HG03025 (cell line): ENCODE measurements around the gene TRIP6.

Experiments used
- ATAC-seq: cut with Tn5 transposase; IDR thresholded peaks from one replicate; pipeline ENCODE4 v1.9.1; 2021; ENCODE audit warnings: mild to moderate bottlenecking, moderate library complexity; ENCODE audit not compliant: unreplicated experiment, low FRiP score

TRIP6 gene

DNA sequence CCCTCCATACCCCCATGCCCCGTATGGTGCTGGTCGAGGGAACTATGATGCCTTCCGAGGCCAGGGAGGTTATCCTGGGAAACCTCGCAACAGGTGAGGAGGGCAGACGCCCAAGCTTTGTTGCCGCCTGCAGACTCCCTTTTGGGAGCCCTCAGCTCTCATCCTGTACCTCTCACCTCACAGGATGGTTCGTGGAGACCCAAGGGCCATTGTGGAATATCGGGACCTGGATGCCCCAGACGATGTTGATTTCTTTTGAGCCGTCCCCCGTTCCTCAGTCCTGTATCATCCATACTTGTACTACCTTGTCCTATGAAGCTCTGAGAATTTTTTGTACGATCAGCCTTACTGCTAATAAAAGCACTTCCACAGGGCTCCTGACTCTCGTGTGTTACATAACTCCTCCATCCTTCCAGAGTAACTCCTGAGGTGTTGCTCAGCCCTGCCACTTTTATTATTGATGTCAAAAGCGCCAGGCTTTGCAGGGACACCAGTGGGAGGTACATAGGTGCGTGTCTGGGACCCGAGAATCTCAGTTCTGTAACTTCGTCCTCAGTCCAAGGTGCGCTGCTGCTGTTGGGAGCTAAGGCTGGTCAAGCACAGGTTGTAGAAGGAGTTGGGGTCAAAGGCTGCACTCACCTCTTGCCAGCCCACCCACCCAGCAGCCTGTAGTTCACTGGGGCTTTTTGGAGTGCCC is 21.3 kb downstream of the TRIP6 start:
- ATAC-seq: no peak

DNA sequence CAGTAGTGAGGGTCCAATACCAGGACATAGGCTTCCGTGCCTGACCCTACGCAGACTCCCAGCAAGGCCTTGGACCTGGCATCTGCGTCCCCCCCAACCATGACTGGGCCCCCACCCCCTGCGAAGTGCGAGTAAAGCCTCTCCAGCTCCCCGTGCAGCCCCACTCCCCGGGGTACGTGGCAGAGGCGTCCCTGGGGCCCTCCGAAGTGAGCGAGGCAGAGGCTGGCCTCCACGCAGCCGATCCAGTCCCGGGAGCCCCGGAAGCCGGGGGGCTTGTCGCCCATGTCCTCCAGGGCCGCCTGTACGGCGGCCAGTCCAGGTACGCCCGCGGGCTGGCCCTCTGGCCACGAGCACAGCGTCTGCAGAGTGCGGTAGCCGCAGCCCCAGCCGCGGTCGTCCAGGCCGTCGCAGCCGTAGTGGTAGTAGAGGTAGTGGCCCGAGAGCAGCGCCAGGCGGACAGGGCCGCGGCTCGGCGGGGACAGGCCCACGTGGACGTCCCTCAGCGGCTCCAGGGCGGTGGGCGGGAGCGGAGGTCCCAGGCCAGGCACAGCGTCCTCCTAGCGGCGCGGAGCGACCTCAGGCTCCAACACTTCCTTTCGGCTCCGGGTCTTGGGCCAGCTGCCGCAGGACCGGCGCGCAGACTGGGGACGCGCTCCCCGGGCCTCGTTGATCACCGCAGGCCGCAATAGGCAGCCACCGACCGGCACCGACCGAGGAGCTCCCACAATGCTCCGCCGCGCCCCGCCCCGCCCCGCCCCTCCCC is 22.0 kb downstream of the TRIP6 start, which contains the start of gene UFSP1:
Gene UFSP1, minus strand, starts transcription at position 728 of the 763 bp plus-strand sequence. Its CDS starts 444 bp downstream, at position 284.
- ATAC-seq: peak; percentile 34

DNA sequence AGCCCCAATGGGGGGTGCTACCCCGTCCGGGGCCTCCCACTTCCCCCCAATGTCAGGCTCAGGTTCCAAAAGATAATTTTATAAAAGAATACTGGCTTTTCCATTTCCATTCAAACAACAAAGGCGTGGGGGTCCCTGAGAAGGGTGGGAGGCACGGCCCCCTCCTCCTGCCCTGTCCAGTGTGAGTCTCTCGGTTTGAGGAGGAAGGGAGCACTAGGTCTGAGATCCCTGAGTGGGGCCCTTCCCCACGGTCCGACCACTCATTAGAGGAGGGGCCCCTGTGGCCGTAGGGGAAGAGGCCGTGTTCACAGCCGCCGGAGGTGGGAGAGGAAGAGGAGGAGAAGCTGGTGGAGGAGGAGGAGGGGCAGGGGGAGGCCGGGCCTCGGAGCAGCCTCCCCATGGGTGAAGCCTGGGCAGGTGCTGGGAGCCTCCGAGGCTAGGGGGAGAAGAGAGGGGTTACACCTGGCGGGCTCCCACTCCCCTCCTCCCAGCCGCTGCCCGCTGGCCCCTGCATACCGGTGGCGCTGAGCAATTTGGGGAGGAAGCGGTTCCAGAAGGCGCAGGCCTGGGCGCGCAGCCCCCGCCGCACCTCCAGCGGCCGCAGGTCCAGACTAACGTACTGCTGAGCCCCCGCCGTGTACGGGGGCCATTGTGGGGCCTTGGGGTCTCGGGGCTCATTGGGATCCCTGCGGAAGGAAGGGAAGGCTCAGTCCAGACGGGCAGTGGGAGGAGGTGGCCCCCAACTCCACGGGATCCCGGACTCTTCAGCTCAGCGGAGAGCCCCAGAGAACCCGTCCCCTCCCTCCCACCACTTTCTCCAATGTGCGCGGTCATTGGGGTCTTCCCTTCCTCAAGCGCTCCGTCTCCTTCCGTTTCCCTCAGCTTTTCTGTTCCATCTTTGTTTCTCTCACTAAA is 23.7 kb downstream of the TRIP6 start:
- no peak for ATAC-seq

GRCh38 chr7:100891568-100892247 is 24.5 kb downstream of the TRIP6 start:
- no peak for ATAC-seq

DNA sequence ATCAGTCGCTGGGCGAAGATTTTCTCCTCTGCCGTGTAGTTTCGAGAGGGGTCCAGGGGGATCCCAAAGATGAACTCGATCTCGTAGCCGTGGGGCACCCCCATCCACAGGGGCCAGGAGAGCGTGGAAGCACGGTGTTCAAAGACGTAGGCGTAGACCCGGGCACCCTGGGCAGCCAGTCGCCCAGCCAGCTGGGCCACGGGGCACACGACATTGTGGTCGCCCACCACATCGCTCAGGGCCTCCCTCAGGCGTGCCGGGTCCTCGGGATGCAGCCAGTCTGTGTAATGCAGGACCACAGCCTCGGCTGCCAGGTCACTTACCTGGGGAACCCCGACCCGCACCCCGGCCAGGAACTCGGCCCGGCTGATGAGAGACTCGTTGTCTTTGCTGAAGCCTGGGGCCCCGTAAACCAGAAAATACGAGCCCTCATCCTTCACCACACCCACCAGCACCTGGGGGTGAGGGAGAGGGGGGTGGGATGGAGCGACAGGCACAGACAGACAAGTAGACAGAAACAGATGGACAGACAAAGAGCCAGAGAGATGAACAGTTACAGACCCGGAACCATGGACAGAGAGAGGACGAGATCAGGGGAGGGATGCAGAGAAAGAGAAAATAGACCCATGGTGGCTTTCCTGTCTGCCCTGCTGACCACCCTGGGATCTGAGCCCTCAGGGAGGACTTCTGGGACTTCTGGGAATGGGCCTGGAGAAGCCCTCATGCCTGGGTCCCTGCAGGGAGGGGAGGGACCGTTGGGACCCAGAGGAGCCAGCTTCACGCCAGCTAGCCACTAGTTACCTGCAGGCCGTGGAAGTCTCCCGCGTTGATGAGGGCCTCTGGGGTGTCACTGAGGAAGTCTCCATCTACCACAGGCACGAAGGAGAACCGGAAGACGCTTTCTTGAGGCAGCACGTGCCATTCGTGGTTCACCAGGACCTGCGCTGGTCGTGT is 25.5 kb downstream of the TRIP6 start:
- ATAC-seq: no peak

GRCh38 chr7:100893318-100893895 is 26.2 kb downstream of the TRIP6 start:
- no peak for ATAC-seq

DNA sequence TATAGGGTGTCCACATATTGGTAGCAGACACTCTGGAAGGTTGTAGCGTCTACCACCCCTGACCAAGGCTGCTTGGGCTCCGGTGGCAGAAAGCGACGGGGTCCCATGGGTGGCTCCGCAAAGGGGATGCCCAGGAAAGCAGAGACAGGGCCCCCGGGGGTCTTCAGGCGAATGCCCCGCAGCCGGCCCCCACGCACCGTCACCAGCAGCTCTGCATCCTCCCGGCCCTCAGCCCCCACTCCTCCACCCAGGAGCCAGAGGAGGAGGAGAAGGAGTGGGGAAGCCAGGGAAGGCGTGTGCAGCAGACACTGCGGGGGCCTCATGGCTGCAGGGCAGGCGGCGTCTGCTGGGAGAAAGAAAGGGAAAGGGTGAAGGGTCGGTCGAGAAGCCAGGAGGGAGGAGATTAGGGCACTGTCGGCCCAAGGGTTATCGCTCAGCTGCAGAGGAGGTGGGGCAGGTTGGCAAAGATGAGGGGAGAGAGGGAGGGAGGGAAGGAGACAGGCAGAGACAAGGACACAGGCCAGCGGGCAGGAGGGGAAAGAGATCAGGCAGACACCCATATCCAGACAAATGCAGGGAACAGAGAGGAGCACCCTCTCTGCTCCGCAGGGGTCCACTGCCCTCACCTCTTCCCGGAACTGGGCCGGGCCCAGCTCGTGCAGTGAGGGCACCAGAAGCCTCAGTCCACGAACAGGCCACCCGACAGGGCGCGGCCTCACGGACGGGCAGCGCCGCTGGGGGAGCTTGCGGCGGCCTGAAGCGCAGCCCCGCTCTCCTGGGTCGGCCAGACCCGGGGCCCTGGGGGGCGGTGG is 26.9 kb downstream of the TRIP6 start:
- ATAC-seq: no peak

- ATAC-seq: no peak
These were observed 27.9 kb downstream of the TRIP6 start for GRCh38 chr7:100894860-100895700.

DNA sequence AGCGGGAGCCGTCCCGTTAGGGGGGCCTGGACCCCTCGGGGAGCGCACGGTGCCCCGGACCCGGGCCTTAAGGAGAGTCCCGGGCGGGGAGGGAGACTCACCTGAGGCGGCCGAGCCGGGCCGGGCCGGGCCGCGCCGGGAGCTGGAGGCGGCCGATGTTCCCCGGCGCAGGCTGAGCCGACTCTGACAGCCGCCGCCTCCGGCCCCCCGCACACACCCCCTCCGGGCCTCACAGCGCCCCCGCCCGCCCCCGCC is 28.4 kb downstream of the TRIP6 start, which contains the start of gene ACHE:
Gene ACHE, minus strand, starts transcription at position 188 of the 255 bp plus-strand sequence. CDS start 1,656 bp downstream, outside the sequence.
- ATAC-seq: no peak

DNA sequence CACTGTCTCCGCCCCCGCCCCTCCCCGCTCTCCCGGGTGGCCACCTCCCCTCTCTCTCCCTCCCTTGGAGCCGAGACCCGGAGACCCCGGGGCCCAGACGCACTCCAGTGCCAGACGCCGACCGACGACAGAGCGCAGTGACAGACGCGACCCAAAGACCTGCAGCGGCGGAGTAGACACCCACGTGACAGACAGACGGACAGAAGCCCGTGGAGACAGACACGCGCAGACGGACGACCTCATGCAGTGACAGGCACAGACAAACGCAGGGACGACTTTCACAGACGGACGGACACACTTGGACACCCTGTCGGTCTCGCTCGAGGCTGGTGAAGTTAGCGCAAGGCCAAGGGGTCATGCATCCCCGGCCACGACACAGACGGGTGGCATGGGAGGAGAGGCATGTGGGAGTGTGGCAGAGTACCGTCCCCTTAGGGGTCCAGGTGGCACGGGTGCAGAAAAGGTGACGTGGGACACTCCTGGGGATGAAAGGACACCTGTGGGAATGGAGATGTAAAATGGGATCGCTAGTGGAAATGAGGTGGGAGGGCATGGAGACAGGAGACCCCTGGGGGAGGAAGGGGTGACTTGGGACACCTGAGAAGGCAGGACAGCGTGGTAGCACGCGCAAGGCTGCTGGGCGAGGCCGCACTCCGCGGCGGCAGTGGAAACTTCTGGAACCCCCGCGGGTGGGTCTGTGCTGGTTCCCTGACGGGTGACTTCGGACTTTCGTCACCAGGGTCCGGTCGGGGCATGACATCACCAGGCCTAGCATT is 29.0 kb downstream of the TRIP6 start:
- no peak for ATAC-seq

GRCh38 chr7:100896732-100897608 is 29.8 kb downstream of the TRIP6 start:
- ATAC-seq: no peak

- no peak for ATAC-seq
These were observed 30.7 kb downstream of the TRIP6 start for GRCh38 chr7:100897772-100898454.

- ATAC-seq: no peak
These were observed 32.2 kb downstream of the TRIP6 start for GRCh38 chr7:100899432-100899831.

DNA sequence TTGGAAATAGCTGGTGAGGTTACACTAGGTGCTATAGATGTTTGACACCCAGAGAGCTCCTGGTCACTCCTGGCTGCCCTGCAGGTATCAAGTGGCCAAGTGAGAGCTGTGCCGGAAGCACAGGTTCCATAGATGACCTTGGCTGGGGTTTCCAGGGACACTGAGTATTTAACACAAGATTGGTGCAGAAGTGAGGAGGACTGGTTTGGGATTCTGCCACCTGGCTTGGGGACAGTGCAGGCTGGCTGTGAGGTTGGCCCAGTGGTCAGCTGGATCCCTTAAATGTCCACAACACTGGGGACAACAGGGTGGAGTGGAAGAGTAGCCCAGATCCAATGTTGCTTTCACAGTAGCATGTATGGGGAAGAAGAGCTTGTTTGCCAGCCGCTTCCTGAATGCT is 33.8 kb downstream of the TRIP6 start:
- ATAC-seq: no peak

DNA sequence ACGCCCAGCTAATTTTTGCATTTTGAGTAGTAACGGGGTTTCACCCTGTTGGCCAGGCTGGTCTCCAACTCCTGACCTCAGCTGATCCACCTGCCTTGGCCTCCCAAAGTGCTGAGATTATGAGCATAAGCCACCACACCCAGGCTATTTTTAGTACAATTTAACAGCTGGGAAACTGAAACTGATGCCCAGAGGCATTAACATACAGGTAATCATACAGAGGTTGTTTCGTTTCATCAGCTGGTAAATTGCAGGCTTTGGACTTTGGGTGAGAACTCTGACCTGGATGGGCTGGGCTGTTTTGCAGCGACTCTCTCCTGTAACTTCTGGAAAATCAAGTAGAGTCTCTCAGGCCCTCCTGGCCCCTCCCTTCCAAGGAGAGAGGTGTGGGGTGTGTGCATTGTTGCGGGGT is 34.7 kb downstream of the TRIP6 start:
- no peak for ATAC-seq
